Skeletal muscle cell (primary cell): ENCODE results near the gene ZNF438.
"Not testable (repeated sequence)": the region's sequence is repeated elsewhere in the genome, so short reads cannot be mapped to it uniquely, and the experiment has no call there.

Source experiments
- DNase-seq: peaks from one replicate; pipeline ENCODE4 v3.0.0-alpha.2; 2010; ENCODE audit warnings: low read depth
- H3K4me3 ChIP-seq: 2 replicates; pipeline ENCODE4 v1.5.1; 2011; ENCODE audit warnings: low read depth, mild to moderate bottlenecking, control low read depth, low read length, moderate library complexity

ZNF438 gene

GRCh38 chr10:31031558-31032257, at the start of gene ZNF438:
TSS of gene ZNF438 (minus strand) at chr10:31031865. CDS start at chr10:30877034, 154,831 bp downstream.
- peak within 1 kb of the TSS; percentile 58 for H3K4me3 ChIP-seq
- peak; percentile 85 for DNase-seq

- no peak for DNase-seq
- no peak overlapping the region for H3K4me3 ChIP-seq
Measured at GRCh38 chr10:31076610-31076988, 44.9 kb upstream of the ZNF438 start.

GRCh38 chr10:31075881-31076609, 44.4 kb upstream of the ZNF438 start:
- DNase-seq = no peak
- H3K4me3 ChIP-seq = no peak overlapping the region

- no peak overlapping the region for H3K4me3 ChIP-seq
- peak; percentile 90 for DNase-seq
Measured at GRCh38 chr10:31075434-31075833, 43.8 kb upstream of the ZNF438 start.

- DNase-seq = no peak
Measured at GRCh38 chr10:31074722-31075086, 43.0 kb upstream of the ZNF438 start.

GRCh38 chr10:31073996-31074721, 42.5 kb upstream of the ZNF438 start:
- no peak overlapping the region for H3K4me3 ChIP-seq
- DNase-seq = no peak

More at GRCh38 chr10:31074722-31075086, 43.0 kb upstream of the ZNF438 start:
- H3K4me3 ChIP-seq = no peak overlapping the region

- no peak for DNase-seq
- H3K4me3 ChIP-seq = no peak overlapping the region
Measured at GRCh38 chr10:31073211-31073610, 41.5 kb upstream of the ZNF438 start.

GRCh38 chr10:31072451-31072850, 40.8 kb upstream of the ZNF438 start:
- peak; percentile 25 for DNase-seq
- H3K4me3 ChIP-seq = no peak overlapping the region

- DNase-seq = peak; percentile 77
- H3K4me3 ChIP-seq = no peak overlapping the region
Measured at GRCh38 chr10:31071232-31072005, 39.8 kb upstream of the ZNF438 start.

GRCh38 chr10:31070691-31071090, 39.0 kb upstream of the ZNF438 start:
- DNase-seq = no peak
- no peak overlapping the region for H3K4me3 ChIP-seq

- no peak for DNase-seq
- no peak overlapping the region for H3K4me3 ChIP-seq
Measured at GRCh38 chr10:31070025-31070424, 38.4 kb upstream of the ZNF438 start.

GRCh38 chr10:31069411-31069810, 37.7 kb upstream of the ZNF438 start:
- H3K4me3 ChIP-seq = no peak overlapping the region
- DNase-seq = no peak

- DNase-seq = peak; percentile 90
- no peak overlapping the region for H3K4me3 ChIP-seq
Measured at GRCh38 chr10:31064348-31064747, 32.7 kb upstream of the ZNF438 start.

GRCh38 chr10:31063841-31064240, 32.2 kb upstream of the ZNF438 start:
- H3K4me3 ChIP-seq = no peak overlapping the region
- no peak for DNase-seq

- H3K4me3 ChIP-seq = no peak overlapping the region
- DNase-seq = no peak
Measured at GRCh38 chr10:31062856-31063255, 31.2 kb upstream of the ZNF438 start.

GRCh38 chr10:31061941-31062340, 30.3 kb upstream of the ZNF438 start:
- no peak for DNase-seq
- no peak overlapping the region for H3K4me3 ChIP-seq

GRCh38 chr10:31058795-31059703, 27.4 kb upstream of the ZNF438 start:
- DNase-seq = no peak
- H3K4me3 ChIP-seq = no peak overlapping the region

- H3K4me3 ChIP-seq, DNase-seq: not testable (repeated sequence)
Measured at GRCh38 chr10:31056678-31057077, 25.0 kb upstream of the ZNF438 start.
